Measurements from ENCODE around the gene MAGI3.
"Not testable (repeated sequence)": the region's sequence is repeated elsewhere in the genome, so short reads cannot be mapped to it uniquely, and the experiment has no call there.

Gene MAGI3

GRCh38 chr1:113505357-113505756, 115.0 kb downstream of the MAGI3 start:
- TF ChIP-seq GATA1 (IDR thresholded peaks at IDR 0.05; ENCODE audit: low read depth, low read length): no peak
- TF ChIP-seq POLR2A (IDR thresholded peaks at IDR 0.05; ENCODE audit: low read length): no peak
- DNase-seq: no peak

GRCh38 chr1:113507552-113508214, 117.4 kb downstream of the MAGI3 start:
- TF ChIP-seq GATA1 (IDR thresholded peaks at IDR 0.05; ENCODE audit: low read depth, low read length) (no peak), POLR2A (IDR thresholded peaks at IDR 0.05; ENCODE audit: low read length) (no peak)
- no peak for DNase-seq

GRCh38 chr1:113508364-113509164, 118.2 kb downstream of the MAGI3 start:
- no peak for TF ChIP-seq POLR2A (IDR thresholded peaks at IDR 0.05; ENCODE audit: low read length)
- no peak for TF ChIP-seq GATA1 (IDR thresholded peaks at IDR 0.05; ENCODE audit: low read depth, low read length)

GRCh38 chr1:113509766-113510165, 119.5 kb downstream of the MAGI3 start:
- not testable (repeated sequence) for DNase-seq

More at GRCh38 chr1:113508364-113509164, 118.2 kb downstream of the MAGI3 start:
- no peak for DNase-seq

- TF ChIP-seq POLR2A (IDR thresholded peaks at IDR 0.05; ENCODE audit: low read length) (no peak), GATA1 (IDR thresholded peaks at IDR 0.05; ENCODE audit: low read depth, low read length) (no peak)
- DNase-seq: no peak
Measured at GRCh38 chr1:113511269-113511668, 121.0 kb downstream of the MAGI3 start.

- no peak for TF ChIP-seq GATA1 (IDR thresholded peaks at IDR 0.05; ENCODE audit: low read depth, low read length)
- no peak for TF ChIP-seq POLR2A (IDR thresholded peaks at IDR 0.05; ENCODE audit: low read length)
- DNase-seq: no peak
Measured at GRCh38 chr1:113515498-113515897, 125.2 kb downstream of the MAGI3 start.

- no peak for TF ChIP-seq POLR2A (IDR thresholded peaks at IDR 0.05; ENCODE audit: low read length)
- DNase-seq: no peak
Measured at GRCh38 chr1:113517346-113517745, 127.0 kb downstream of the MAGI3 start.

GRCh38 chr1:113517983-113518382, 127.7 kb downstream of the MAGI3 start:
- DNase-seq: no peak
- TF ChIP-seq POLR2A (IDR thresholded peaks at IDR 0.05; ENCODE audit: low read length): no peak
- TF ChIP-seq GATA1 (IDR thresholded peaks at IDR 0.05; ENCODE audit: low read depth, low read length): no peak

- TF ChIP-seq POLR2A (IDR thresholded peaks at IDR 0.05; ENCODE audit: low read length) (no peak), GATA1 (IDR thresholded peaks at IDR 0.05; ENCODE audit: low read depth, low read length) (no peak)
- DNase-seq: no peak
Measured at GRCh38 chr1:113519556-113519955, 129.2 kb downstream of the MAGI3 start.

- DNase-seq: no peak
- TF ChIP-seq POLR2A (IDR thresholded peaks at IDR 0.05; ENCODE audit: low read length) (no peak), GATA1 (IDR thresholded peaks at IDR 0.05; ENCODE audit: low read depth, low read length) (no peak)
Measured at GRCh38 chr1:113530021-113530420, 139.7 kb downstream of the MAGI3 start.

- no peak for DNase-seq
Measured at GRCh38 chr1:113531321-113531720, 141.0 kb downstream of the MAGI3 start.

GRCh38 chr1:113533061-113533460, 142.7 kb downstream of the MAGI3 start:
- no peak for TF ChIP-seq GATA1 (IDR thresholded peaks at IDR 0.05; ENCODE audit: low read depth, low read length)
- TF ChIP-seq POLR2A (IDR thresholded peaks at IDR 0.05; ENCODE audit: low read length): no peak

More at GRCh38 chr1:113531321-113531720, 141.0 kb downstream of the MAGI3 start:
- TF ChIP-seq POLR2A (IDR thresholded peaks at IDR 0.05; ENCODE audit: low read length): no peak
- TF ChIP-seq GATA1 (IDR thresholded peaks at IDR 0.05; ENCODE audit: low read depth, low read length): no peak

GRCh38 chr1:113534130-113534817, 144.0 kb downstream of the MAGI3 start:
- no peak for DNase-seq
- no peak for TF ChIP-seq POLR2A (IDR thresholded peaks at IDR 0.05; ENCODE audit: low read length)

More at GRCh38 chr1:113533061-113533460, 142.7 kb downstream of the MAGI3 start:
- no peak for DNase-seq

GRCh38 chr1:113534875-113535274, 144.6 kb downstream of the MAGI3 start:
- DNase-seq: no peak
- TF ChIP-seq GATA1 (IDR thresholded peaks at IDR 0.05; ENCODE audit: low read depth, low read length) (no peak), POLR2A (IDR thresholded peaks at IDR 0.05; ENCODE audit: low read length) (no peak)

All from erythroblast (primary cell).